GM12878 (cell line): ENCODE data around the gene TNFSF12. TPM values are rescaled to one million over a fixed set of nuclear protein-coding genes. Genes with fewer than 3 reads are reported as not detected.

Experiments
- ATAC-seq: fragments of 200-7000 bp; cut with Tn5 transposase; 3 replicates; pipeline ENCODE4 v1.9.1; 2020; ENCODE audit warnings: mild to moderate bottlenecking, moderate library complexity
- BruUV-seq: library from RNA; stranded (reverse); fragments of 400-500 nt; replicated peaks from 2 replicates; lab custom pipeline; 2021; lab: Mats Ljungman, UMichigan
- CTCF ChIA-PET: fragments of 300-600 bp; sonication (Branson Sonifier 250); formaldehyde crosslinking; extraction: SDS; loops from one replicate; lab custom pipeline; 2021; ENCODE audit warnings: inconsistent platforms; lab: Yijun Ruan, JAX
- POLR2A ChIA-PET: fragments of 350-600 bp; formaldehyde crosslinking; extraction: SDS; loops from one replicate; lab custom pipeline; 2021; ENCODE audit warnings: inconsistent platforms; lab: Charles Lee
- RAD21 ChIA-PET: fragments of 300-600 bp; sonication (Branson Sonifier 250); formaldehyde crosslinking; loops from one replicate; lab custom pipeline; 2023; ENCODE audit warnings: antibody characterized with exemption; ENCODE audit not compliant: unreplicated experiment; lab: Charles Lee
- SMC1A ChIA-PET: fragments of 300-600 bp; sonication (Branson Sonifier 250); formaldehyde crosslinking; loops from one replicate; lab custom pipeline; 2023; ENCODE audit not compliant: unreplicated experiment, uncharacterized antibody; lab: Charles Lee
- DNase-seq: peaks from one replicate; pipeline ENCODE4 v3.0.0-alpha.2; 2011; ENCODE audit warnings: low read depth, low spot score
- FAIRE-seq: peaks from 3 replicates; lab custom pipeline; 2011; peaks lifted over from hg19 to GRCh38; lab: Jason Lieb, UNC
- H2AFZ ChIP-seq: 2 replicates; pipeline ENCODE4 v1.6.0; 2011; ENCODE audit warnings: low read depth, low read length, control low read depth; ENCODE audit not compliant: control insufficient read depth
- H3K27ac ChIP-seq: 2 replicates; pipeline ENCODE4 v1.5.1; 2011; ENCODE audit warnings: control low read depth; ENCODE audit not compliant: control insufficient read depth, insufficient read depth
- H3K27me3 ChIP-seq, 2 experiments: replicated peaks in 1 of 2; 2 replicates each; pipeline versions ENCODE4 v1.6.0 to v1.6.1; 2011; ENCODE audit warnings: low read length in 1 of 2; ENCODE audit not compliant: control insufficient read depth in 2 of 2, insufficient read depth in 2 of 2
- H3K36me3 ChIP-seq, 2 experiments: 2 replicates each; pipeline ENCODE4 v1.5.1; 2011; ENCODE audit warnings: low read length in 1 of 2; ENCODE audit not compliant: control insufficient read depth in 2 of 2, insufficient read depth in 2 of 2
- H3K4me1 ChIP-seq: 2 replicates; pipeline ENCODE4 v1.6.1; 2011; ENCODE audit warnings: mild to moderate bottlenecking, low read length, moderate library complexity, mixed read lengths; ENCODE audit not compliant: control insufficient read depth, insufficient read depth
- H3K4me2 ChIP-seq: 2 replicates; pipeline ENCODE4 v1.6.0; 2011; ENCODE audit warnings: control low read depth; ENCODE audit not compliant: control insufficient read depth, insufficient read depth
- H3K4me3 ChIP-seq: fragments of 200-600 bp; sonication (generic); 2 replicates; pipeline ENCODE4 v1.5.1; 2016
- H3K79me2 ChIP-seq: 2 replicates; pipeline ENCODE4 v1.6.0; 2011; ENCODE audit warnings: low read length; ENCODE audit not compliant: control insufficient read depth, insufficient read depth
- H3K9ac ChIP-seq: 2 replicates; pipeline ENCODE4 v1.8.0; 2011; ENCODE audit warnings: low read length, control low read depth, mixed read lengths; ENCODE audit not compliant: control insufficient read depth, insufficient read depth
- H3K9me3 ChIP-seq: replicated peaks from 3 replicates; pipeline ENCODE4 v1.5.1; 2011; ENCODE audit warnings: mild to moderate bottlenecking, low read length; ENCODE audit not compliant: control insufficient read depth, insufficient read depth
- H4K20me1 ChIP-seq: 2 replicates; pipeline ENCODE4 v1.6.0; 2011; ENCODE audit not compliant: control insufficient read depth, insufficient read depth
- CREM ChIP-seq: IDR thresholded peaks from 2 replicates; pipeline ENCODE4 v1.6.1; 2014; ENCODE audit warnings: antibody characterized with exemption, low read depth
- EZH2 ChIP-seq: IDR thresholded peaks from 2 replicates; pipeline ENCODE4 v1.6.1; 2012; ENCODE audit warnings: low read depth, mild to moderate bottlenecking, control low read depth, inconsistent platforms, low read length, borderline replicate concordance; ENCODE audit not compliant: control insufficient read depth
- KAT2A ChIP-seq: conservative IDR thresholded peaks from 2 replicates; pipeline ENCODE4 v1.6.1; 2011; ENCODE audit warnings: low read depth, low read length; ENCODE audit not compliant: control insufficient read depth
- NBN ChIP-seq: fragments of 450-650 bp; IDR thresholded peaks from 2 replicates; pipeline ENCODE4 v1.6.1; 2016
- NFXL1 ChIP-seq: fragments of 450-650 bp; IDR thresholded peaks from 2 replicates; pipeline ENCODE4 v1.6.1; 2017; ENCODE audit warnings: antibody characterized with exemption, mild to moderate bottlenecking, borderline replicate concordance
- NFYB ChIP-seq: IDR thresholded peaks from 2 replicates; pipeline ENCODE4 v1.6.1; 2011; ENCODE audit warnings: low read depth, mild to moderate bottlenecking, low read length, improper control_type of control experiment, moderate library complexity; ENCODE audit not compliant: insufficient read depth
- NR2C1 ChIP-seq: fragments of 450-650 bp; IDR thresholded peaks from 2 replicates; pipeline ENCODE4 v1.6.1; 2017; ENCODE audit warnings: antibody characterized with exemption, mild to moderate bottlenecking, moderate library complexity
- SMAD1 ChIP-seq: fragments of 450-650 bp; IDR thresholded peaks from 2 replicates; pipeline ENCODE4 v1.6.1; 2018; ENCODE audit warnings: mild to moderate bottlenecking, low read depth; ENCODE audit not compliant: partially characterized antibody
- ZNF217 ChIP-seq: fragments of 450-650 bp; IDR thresholded peaks from 2 replicates; pipeline ENCODE4 v1.6.1; 2017; ENCODE audit warnings: antibody characterized with exemption, mild to moderate bottlenecking
- WGBS: methylation state at CpG from one replicate; pipeline ENCODE4 v1.1.6; 2016; ENCODE audit warnings: low lambda C conversion rate; ENCODE audit not compliant: insufficient replicate concordance, insufficient coverage; ENCODE audit errors: missing lambda C conversion rate; 5-methylcytosine and 5-hydroxymethylcytosine counted together
- in situ Hi-C: fragments of 300-500 bp; cut with MboI; formaldehyde crosslinking; loops from 9 replicates; pipeline ENCODE4 v1.14.3; 2018; ENCODE audit warnings: mixed read lengths
- intact Hi-C: fragments of 100-400 bp; cut with micrococcal nuclease; formaldehyde crosslinking; loops from one replicate; pipeline ENCODE4 v1.14.2; 2022; ENCODE audit not compliant: unreplicated experiment
- polyA plus RNA-seq, 11 experiments: library from polyadenylated mRNA; depleted of rRNA in 4 of 11; unstranded in 6 of 11; stranded (reverse) in 5 of 11; fragments of >200 nt; fragmentation: Nextera tagmentation in 4 of 11; fragmentation: Illumina TruSeq in 1 of 11; extraction: Ambion mirVana in 4 of 11; extraction: Trizol in 1 of 11; gene quantifications; 1 replicate in 1 of 11; 2 replicates in 10 of 11; pipeline versions ENCODE4 v1.2.1 to v1.2.3, GENCODE V29; 2011 to 2016; ENCODE audit warnings: inconsistent platforms in 2 of 11, missing spikeins in 2 of 11, low read depth in 1 of 11
- total RNA-seq, 4 experiments: library from RNA; depleted of rRNA in 3 of 4; stranded (reverse); fragments of >200 nt in 3 of 4; fragmentation: Illumina TruSeq in 1 of 4; extraction: Trizol in 1 of 4; gene quantifications; 2 replicates each; pipeline versions ENCODE4 v1.2.1 to v1.2.3, GENCODE V29; 2013 to 2021
- TF ChIP-seq, protein P1 (sequence below): fragments of 450-650 bp; IDR thresholded peaks from 2 replicates; pipeline ENCODE4 v1.6.1; 2016; ENCODE audit warnings: mild to moderate bottlenecking
- TF ChIP-seq, protein P2 (sequence below): fragments of 450-650 bp; IDR thresholded peaks from 2 replicates; pipeline ENCODE4 v1.6.1; 2018; ENCODE audit warnings: borderline replicate concordance, mild to moderate bottlenecking; ENCODE audit not compliant: partially characterized antibody

The TNFSF12 gene
- total and polyA plus RNA-seq, 10 of the 15 experiments (the other 5 are each of a cell fraction or from before 2014, with no cell fraction given): 0.32 to 7.0 (median 2.6) TPM

DNA sequence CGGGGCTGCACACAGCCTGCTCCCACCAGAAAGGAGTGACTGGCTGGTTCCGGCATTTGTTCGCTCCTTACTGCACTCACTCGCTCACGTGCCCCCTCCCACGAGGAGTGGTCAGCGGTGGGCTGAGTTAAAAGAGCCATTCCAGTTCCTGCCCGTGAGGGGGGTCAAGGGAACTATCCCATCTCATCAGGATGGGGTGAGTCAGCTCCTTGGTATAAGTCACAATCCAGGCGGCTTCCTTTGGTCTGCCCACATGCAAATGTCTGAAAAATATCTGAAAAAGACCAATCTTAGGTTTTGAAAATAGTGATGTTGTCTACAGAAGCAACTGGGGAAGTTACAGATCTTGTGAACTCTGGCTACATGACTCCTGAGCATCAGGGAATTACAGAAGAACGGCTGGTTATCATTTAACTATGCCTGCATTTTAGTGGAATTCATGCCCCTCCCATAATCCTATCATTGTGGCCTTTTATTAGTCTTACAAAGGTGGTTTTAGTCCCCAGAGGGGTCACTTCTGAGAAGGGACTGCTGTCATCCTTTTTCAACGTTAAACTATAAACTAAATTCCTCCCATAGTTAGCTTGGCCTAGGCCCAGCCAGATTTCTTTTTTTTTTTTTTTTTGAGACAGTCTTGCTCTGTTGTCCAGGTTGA lies 9.8 kb upstream of the TNFSF12 start (continued):
- TF ChIP-seq, protein P1, sequence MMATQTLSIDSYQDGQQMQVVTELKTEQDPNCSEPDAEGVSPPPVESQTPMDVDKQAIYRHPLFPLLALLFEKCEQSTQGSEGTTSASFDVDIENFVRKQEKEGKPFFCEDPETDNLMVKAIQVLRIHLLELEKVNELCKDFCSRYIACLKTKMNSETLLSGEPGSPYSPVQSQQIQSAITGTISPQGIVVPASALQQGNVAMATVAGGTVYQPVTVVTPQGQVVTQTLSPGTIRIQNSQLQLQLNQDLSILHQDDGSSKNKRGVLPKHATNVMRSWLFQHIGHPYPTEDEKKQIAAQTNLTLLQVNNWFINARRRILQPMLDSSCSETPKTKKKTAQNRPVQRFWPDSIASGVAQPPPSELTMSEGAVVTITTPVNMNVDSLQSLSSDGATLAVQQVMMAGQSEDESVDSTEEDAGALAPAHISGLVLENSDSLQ: no peak
- TF ChIP-seq ZNF217: no peak
- TF ChIP-seq, protein P2, sequence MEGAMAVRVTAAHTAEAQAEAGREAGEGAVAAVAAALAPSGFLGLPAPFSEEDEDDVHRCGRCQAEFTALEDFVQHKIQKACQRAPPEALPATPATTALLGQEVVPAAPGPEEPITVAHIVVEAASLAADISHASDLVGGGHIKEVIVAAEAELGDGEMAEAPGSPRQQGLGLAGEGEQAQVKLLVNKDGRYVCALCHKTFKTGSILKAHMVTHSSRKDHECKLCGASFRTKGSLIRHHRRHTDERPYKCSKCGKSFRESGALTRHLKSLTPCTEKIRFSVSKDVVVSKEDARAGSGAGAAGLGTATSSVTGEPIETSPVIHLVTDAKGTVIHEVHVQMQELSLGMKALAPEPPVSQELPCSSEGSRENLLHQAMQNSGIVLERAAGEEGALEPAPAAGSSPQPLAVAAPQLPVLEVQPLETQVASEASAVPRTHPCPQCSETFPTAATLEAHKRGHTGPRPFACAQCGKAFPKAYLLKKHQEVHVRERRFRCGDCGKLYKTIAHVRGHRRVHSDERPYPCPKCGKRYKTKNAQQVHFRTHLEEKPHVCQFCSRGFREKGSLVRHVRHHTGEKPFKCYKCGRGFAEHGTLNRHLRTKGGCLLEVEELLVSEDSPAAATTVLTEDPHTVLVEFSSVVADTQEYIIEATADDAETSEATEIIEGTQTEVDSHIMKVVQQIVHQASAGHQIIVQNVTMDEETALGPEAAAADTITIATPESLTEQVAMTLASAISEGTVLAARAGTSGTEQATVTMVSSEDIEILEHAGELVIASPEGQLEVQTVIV: no peak

DNA sequence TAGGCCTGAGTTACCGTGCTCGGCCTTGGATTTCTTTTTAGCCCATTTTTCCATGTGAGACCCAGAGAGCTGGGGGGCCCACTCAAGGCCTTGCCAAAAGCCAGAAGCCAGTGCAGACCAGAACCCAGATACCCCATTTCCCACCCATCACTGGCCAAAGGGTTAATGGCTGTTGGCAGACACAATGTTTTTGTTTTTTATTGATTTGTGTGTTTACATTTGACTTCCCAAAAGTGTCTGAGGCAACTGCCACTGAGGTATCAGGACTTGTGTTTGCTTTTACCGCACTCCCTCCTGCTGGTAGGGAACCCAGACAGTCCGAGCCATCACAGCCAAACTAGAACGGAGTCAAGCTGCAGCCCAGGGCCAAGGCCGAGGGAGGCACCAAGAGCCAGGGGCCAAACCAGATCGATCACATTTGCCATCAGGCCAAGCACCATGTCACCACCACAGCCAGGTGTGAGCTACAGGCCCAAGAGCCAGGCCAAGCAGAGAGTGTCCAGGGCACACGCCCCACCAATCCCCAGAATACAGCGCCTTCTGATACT lies 7.7 kb upstream of the TNFSF12 start:
- peaks cover 8% of the 10 kb centered on the region; the same call in 2 of the 3 replicates for H3K9me3 ChIP-seq
- peaks cover 5% of the 10 kb centered on the region; the same call in 1 of the 2 replicates for H3K4me1 ChIP-seq
- no peak overlapping the region for H2AFZ ChIP-seq
- no peak for ATAC-seq
- BruUV-seq: no TSS peak
- in situ Hi-C loops (no loop called here), intact Hi-C loops (no loop called here)
- H3K27me3 ChIP-seq: no peaks in the 10 kb centered on the region
- no peak for DNase-seq
- no peaks in the 10 kb centered on the region for H3K36me3 ChIP-seq
- H3K4me3 ChIP-seq: no peak overlapping the region
- no peak overlapping the region for H3K4me2 ChIP-seq
- ChIA-PET RAD21 (no interaction called here), CTCF (interaction anchor here (1.7 to 2.1 kb wide), 3 partner anchors 16 to 27 kb away, joined by 4 to 5 read pairs (median 5); no protein-coding TSS in a partner anchor), POLR2A (no interaction called here), SMC1A (interaction anchor here (1.5 kb wide), 1 partner anchor 16 kb away, joined by 3 read pairs; no protein-coding TSS in a partner anchor)
- no peak overlapping the region for H3K9ac ChIP-seq
- no peaks in the 10 kb centered on the region for H3K79me2 ChIP-seq
- TF ChIP-seq CREM (no peak), KAT2A (no peak), EZH2 (no peak), SMAD1 (no peak), NBN (no peak), NFXL1 (no peak), NFYB (no peak), NR2C1 (no peak)
- TF ChIP-seq, protein P2: no peak
- H4K20me1 ChIP-seq: no peaks in the 10 kb centered on the region
- no peak overlapping the region for H3K27ac ChIP-seq
- WGBS: 71% methylated on average over 9 of the region's 9 CpGs
- FAIRE-seq: no peak
